ENCODE measurements around the gene FGD6. TPM values are rescaled to one million over a fixed set of nuclear protein-coding genes. Genes with fewer than 3 reads are reported as not detected.

FGD6 gene
- total RNA-seq, 1 experiment from 2014 or later, result 66.6 TPM

DNA sequence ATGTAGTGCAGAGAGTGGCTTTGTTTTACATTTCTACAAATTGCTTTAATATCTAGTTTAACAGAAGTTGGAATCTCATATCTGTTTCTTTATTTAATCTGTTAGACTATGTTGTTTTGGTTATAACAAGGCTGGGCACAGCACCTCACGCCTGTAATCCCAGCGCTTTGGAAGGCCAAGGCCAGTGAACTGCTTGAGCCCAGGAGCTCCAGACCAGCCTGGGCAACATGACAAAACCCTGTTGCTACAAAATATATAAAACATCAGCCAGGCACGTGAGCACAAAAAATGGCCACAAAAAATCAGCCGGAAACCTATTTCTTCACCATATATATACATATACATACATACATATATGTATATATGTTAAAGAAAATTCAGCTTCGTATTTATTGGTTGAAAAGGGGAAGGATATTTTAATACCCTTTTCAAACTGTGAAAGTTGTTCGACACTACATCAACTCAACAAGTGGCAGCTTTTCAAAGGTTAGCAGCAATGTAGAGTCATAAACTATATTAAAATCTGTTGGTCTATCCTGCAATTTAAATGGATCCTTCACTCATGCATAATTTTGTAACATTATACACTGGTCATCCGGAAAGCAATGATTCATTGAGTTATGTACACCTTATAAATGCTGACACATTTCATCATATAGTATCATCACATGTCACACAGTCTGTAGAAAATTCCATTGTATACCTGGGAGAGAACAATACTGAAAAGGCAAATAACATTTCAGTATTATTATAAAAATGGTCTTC is 151.0 kb downstream of the FGD6 start:
- Mint-ChIP-seq H3K27me3 (ENCODE audit: unreplicated experiment) (no peaks in the 10 kb centered on the region), H3K9me3 (ENCODE audit: low read depth, unreplicated experiment) (no peaks in the 10 kb centered on the region), H3K4me1 (ENCODE audit: low read depth, unreplicated experiment) (peaks cover 7% of the 10 kb centered on the region), H3K4me3 (ENCODE audit: low read depth, unreplicated experiment) (no peak overlapping the region), H3K27ac (ENCODE audit: unreplicated experiment) (no peak overlapping the region), H3K36me3 (ENCODE audit: insufficient read depth, unreplicated experiment) (peaks cover 35% of the 10 kb centered on the region)
- CTCF ChIA-PET, result no interaction called here
- intact Hi-C loops (cut with micrococcal nuclease; ENCODE audit: unreplicated experiment), result no loop called here
- TF ChIP-seq, protein P1, sequence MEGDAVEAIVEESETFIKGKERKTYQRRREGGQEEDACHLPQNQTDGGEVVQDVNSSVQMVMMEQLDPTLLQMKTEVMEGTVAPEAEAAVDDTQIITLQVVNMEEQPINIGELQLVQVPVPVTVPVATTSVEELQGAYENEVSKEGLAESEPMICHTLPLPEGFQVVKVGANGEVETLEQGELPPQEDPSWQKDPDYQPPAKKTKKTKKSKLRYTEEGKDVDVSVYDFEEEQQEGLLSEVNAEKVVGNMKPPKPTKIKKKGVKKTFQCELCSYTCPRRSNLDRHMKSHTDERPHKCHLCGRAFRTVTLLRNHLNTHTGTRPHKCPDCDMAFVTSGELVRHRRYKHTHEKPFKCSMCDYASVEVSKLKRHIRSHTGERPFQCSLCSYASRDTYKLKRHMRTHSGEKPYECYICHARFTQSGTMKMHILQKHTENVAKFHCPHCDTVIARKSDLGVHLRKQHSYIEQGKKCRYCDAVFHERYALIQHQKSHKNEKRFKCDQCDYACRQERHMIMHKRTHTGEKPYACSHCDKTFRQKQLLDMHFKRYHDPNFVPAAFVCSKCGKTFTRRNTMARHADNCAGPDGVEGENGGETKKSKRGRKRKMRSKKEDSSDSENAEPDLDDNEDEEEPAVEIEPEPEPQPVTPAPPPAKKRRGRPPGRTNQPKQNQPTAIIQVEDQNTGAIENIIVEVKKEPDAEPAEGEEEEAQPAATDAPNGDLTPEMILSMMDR (IDR thresholded peaks at IDR 0.05; ENCODE audit: unreplicated experiment), result no peak
- no peak for DNase-seq
- BruUV-seq (replicated peaks), result no TSS peak

DNA sequence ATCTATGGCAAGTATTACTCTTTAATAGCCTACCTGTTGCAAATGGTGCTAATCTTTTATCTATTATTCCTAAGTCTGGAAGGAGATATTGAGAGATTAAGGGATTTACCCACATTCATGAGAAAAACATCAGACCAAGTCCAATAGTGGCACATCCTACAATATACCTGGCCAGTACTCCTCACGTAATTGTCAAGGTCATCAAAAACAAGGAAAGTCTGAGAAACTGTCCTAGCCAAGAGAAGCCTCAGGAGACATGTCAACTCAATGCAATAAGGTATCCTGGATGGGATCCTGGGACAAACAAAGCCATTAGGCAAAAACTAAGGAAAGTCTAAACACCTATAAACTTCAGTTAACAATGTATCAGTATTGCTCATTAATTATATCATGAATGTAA is 156.3 kb downstream of the FGD6 start:
- no TSS peak for BruUV-seq (replicated peaks)
- Mint-ChIP-seq H3K27me3 (ENCODE audit: unreplicated experiment) (no peaks in the 10 kb centered on the region), H3K4me3 (ENCODE audit: low read depth, unreplicated experiment) (no peak overlapping the region), H3K36me3 (ENCODE audit: insufficient read depth, unreplicated experiment) (peaks cover 34% of the 10 kb centered on the region), H3K9me3 (ENCODE audit: low read depth, unreplicated experiment) (no peaks in the 10 kb centered on the region), H3K27ac (ENCODE audit: unreplicated experiment) (no peak overlapping the region), H3K4me1 (ENCODE audit: low read depth, unreplicated experiment) (no peaks in the 10 kb centered on the region)
- intact Hi-C loops (cut with micrococcal nuclease; ENCODE audit: unreplicated experiment), result no loop called here
- TF ChIP-seq, protein P1 (IDR thresholded peaks at IDR 0.05; ENCODE audit: unreplicated experiment), result no peak
- CTCF ChIA-PET, result no interaction called here
- no peak for DNase-seq

DNA sequence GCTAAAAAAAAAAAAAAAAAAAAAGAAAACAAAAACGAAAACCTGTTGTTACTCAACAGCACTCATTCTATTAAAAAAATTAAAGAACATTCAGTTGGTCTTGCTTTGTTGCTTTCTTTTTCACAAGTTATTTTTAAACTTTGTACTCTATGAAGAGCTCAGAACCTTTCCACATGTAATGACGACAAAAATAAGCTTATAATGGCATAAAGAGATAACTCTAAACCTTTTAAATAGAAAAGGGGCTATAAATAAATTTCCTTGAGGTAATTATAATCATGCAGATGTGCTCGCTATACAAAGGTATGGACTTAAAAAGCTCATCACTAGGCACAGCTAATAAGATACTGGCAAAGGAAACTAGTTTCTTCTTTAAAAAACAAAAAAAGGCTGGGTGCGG is 157.3 kb downstream of the FGD6 start:
- no peaks in the 10 kb centered on the region for H3K4me1 Mint-ChIP-seq (ENCODE audit: low read depth, unreplicated experiment)
- H3K27ac Mint-ChIP-seq (ENCODE audit: unreplicated experiment), result no peak overlapping the region
- intact Hi-C loops (cut with micrococcal nuclease; ENCODE audit: unreplicated experiment), result no loop called here
- CTCF ChIA-PET, result interaction anchor here (0.7 to 1.1 kb wide), 2 partner anchors 13 to 202 kb away, joined by 3 to 15 read pairs; partner anchors contain the start of gene NR2C1
- TF ChIP-seq, protein P1 (IDR thresholded peaks at IDR 0.05; ENCODE audit: unreplicated experiment), result no peak
- no peaks in the 10 kb centered on the region for H3K9me3 Mint-ChIP-seq (ENCODE audit: low read depth, unreplicated experiment)
- no peaks in the 10 kb centered on the region for H3K27me3 Mint-ChIP-seq (ENCODE audit: unreplicated experiment)
- no TSS peak for BruUV-seq (replicated peaks)
- no peak for DNase-seq
- H3K36me3 Mint-ChIP-seq (ENCODE audit: insufficient read depth, unreplicated experiment), result peaks cover 34% of the 10 kb centered on the region
- H3K4me3 Mint-ChIP-seq (ENCODE audit: low read depth, unreplicated experiment), result no peak overlapping the region

DNA sequence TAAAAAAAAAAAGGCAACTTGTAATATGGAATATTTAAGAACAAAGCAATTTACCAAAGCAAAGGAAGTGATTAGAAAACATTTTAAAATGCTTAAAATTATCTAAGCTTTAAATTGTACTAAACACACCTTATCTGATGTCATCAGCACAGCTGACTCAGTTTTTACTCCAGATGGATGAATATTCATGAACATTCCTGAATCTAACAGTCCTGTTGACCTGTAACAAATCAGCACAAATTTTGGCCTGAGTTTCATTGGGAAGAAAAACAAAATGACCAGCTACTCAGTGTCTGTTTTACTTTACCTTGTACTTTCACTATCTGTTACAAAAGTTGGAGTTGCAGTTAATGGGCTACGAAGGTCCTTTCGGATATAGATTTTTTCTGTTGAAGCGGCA is 159.8 kb downstream of the FGD6 start:
- Mint-ChIP-seq H3K27me3 (ENCODE audit: unreplicated experiment) (no peaks in the 10 kb centered on the region), H3K4me3 (ENCODE audit: low read depth, unreplicated experiment) (no peak overlapping the region), H3K4me1 (ENCODE audit: low read depth, unreplicated experiment) (no peaks in the 10 kb centered on the region), H3K36me3 (ENCODE audit: insufficient read depth, unreplicated experiment) (peaks cover 31% of the 10 kb centered on the region), H3K9me3 (ENCODE audit: low read depth, unreplicated experiment) (no peaks in the 10 kb centered on the region), H3K27ac (ENCODE audit: unreplicated experiment) (no peak overlapping the region)
- intact Hi-C loops (cut with micrococcal nuclease; ENCODE audit: unreplicated experiment), result no loop called here
- no peak for DNase-seq
- CTCF ChIA-PET, result interaction anchor here (0.7 kb wide), 1 partner anchor 1288 kb away, joined by 3 read pairs; no protein-coding TSS in a partner anchor
- TF ChIP-seq, protein P1 (IDR thresholded peaks at IDR 0.05; ENCODE audit: unreplicated experiment), result no peak
- TSS peak; percentile 7 for BruUV-seq (replicated peaks)
